ENCODE data around the gene MARK1.

DNA sequence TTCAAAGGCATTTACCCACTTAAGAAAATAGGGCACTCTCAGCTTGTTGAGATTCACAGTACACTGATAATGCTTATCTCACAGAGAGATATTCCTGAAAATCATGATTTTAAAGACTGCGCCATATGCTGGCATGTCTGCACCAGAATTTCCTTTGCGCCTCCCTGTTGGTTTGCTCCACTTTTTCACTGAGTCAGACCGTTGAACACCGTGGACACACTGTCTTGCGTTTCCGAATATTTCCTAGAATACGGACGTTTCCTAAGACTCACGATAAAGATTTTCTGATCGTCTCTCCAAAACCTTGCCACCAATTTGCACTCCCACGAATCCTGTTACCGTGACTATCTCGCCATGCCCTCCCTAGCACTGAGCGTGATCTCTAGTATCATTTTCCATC is 161.7 kb downstream of the MARK1 start:
- TF ChIP-seq, protein P1, sequence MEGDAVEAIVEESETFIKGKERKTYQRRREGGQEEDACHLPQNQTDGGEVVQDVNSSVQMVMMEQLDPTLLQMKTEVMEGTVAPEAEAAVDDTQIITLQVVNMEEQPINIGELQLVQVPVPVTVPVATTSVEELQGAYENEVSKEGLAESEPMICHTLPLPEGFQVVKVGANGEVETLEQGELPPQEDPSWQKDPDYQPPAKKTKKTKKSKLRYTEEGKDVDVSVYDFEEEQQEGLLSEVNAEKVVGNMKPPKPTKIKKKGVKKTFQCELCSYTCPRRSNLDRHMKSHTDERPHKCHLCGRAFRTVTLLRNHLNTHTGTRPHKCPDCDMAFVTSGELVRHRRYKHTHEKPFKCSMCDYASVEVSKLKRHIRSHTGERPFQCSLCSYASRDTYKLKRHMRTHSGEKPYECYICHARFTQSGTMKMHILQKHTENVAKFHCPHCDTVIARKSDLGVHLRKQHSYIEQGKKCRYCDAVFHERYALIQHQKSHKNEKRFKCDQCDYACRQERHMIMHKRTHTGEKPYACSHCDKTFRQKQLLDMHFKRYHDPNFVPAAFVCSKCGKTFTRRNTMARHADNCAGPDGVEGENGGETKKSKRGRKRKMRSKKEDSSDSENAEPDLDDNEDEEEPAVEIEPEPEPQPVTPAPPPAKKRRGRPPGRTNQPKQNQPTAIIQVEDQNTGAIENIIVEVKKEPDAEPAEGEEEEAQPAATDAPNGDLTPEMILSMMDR (IDR thresholded peaks at IDR 0.05), result no peak
- TF ChIP-seq POLR2A (IDR thresholded peaks at IDR 0.05), result no peak
- no peak for TF ChIP-seq POLR2AphosphoS5 (IDR thresholded peaks at IDR 0.05)

Measured in prostate gland (tissue), 2 donors.